SJSA1 (cell line): ENCODE data around the gene PRPF6. TPM values are rescaled to one million over a fixed set of nuclear protein-coding genes. Genes with fewer than 3 reads are reported as not detected.

ENCODE experiments used
- DNase-seq, 2 experiments: peaks; one replicate each; pipeline ENCODE4 v3.0.0-alpha.2; 2015 to 2020; ENCODE audit warnings: low spot score in 2 of 2, low read depth in 1 of 2
- H3K27ac ChIP-seq: fragments of 250-450 bp; sonication (Bioruptor Pico); 2 replicates; pipeline ENCODE4 v1.5.1; 2020; ENCODE audit warnings: mild to moderate bottlenecking, moderate library complexity
- H3K27me3 ChIP-seq: fragments of 250-450 bp; sonication (Bioruptor Pico); replicated peaks from 2 replicates; pipeline ENCODE4 v1.5.1; 2020; ENCODE audit warnings: mild to moderate bottlenecking, moderate library complexity
- H3K36me3 ChIP-seq: fragments of 250-450 bp; sonication (Bioruptor Pico); 2 replicates; pipeline ENCODE4 v1.5.1; 2020; ENCODE audit warnings: mild to moderate bottlenecking
- H3K4me1 ChIP-seq: fragments of 250-450 bp; sonication (Bioruptor Pico); replicated peaks from 2 replicates; pipeline ENCODE4 v1.6.1; 2021; ENCODE audit warnings: mild to moderate bottlenecking
- H3K4me3 ChIP-seq: fragments of 250-450 bp; sonication (Bioruptor Pico); 2 replicates; pipeline ENCODE4 v1.5.1; 2020; ENCODE audit warnings: mild to moderate bottlenecking
- H3K9me3 ChIP-seq: fragments of 250-450 bp; sonication (Bioruptor Pico); replicated peaks from 2 replicates; pipeline ENCODE4 v1.5.1; 2020; ENCODE audit warnings: mild to moderate bottlenecking
- total RNA-seq: library from RNA; depleted of rRNA; stranded (reverse); fragments of >200 nt; shearing (Covaris generic); gene quantifications from 2 replicates; pipeline ENCODE4 v1.2.3, GENCODE V29; 2014; rRNA removed

Gene PRPF6, protein sequence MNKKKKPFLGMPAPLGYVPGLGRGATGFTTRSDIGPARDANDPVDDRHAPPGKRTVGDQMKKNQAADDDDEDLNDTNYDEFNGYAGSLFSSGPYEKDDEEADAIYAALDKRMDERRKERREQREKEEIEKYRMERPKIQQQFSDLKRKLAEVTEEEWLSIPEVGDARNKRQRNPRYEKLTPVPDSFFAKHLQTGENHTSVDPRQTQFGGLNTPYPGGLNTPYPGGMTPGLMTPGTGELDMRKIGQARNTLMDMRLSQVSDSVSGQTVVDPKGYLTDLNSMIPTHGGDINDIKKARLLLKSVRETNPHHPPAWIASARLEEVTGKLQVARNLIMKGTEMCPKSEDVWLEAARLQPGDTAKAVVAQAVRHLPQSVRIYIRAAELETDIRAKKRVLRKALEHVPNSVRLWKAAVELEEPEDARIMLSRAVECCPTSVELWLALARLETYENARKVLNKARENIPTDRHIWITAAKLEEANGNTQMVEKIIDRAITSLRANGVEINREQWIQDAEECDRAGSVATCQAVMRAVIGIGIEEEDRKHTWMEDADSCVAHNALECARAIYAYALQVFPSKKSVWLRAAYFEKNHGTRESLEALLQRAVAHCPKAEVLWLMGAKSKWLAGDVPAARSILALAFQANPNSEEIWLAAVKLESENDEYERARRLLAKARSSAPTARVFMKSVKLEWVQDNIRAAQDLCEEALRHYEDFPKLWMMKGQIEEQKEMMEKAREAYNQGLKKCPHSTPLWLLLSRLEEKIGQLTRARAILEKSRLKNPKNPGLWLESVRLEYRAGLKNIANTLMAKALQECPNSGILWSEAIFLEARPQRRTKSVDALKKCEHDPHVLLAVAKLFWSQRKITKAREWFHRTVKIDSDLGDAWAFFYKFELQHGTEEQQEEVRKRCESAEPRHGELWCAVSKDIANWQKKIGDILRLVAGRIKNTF
- total RNA-seq: 72.1 and 76.6 TPM in 2 replicates

DNA sequence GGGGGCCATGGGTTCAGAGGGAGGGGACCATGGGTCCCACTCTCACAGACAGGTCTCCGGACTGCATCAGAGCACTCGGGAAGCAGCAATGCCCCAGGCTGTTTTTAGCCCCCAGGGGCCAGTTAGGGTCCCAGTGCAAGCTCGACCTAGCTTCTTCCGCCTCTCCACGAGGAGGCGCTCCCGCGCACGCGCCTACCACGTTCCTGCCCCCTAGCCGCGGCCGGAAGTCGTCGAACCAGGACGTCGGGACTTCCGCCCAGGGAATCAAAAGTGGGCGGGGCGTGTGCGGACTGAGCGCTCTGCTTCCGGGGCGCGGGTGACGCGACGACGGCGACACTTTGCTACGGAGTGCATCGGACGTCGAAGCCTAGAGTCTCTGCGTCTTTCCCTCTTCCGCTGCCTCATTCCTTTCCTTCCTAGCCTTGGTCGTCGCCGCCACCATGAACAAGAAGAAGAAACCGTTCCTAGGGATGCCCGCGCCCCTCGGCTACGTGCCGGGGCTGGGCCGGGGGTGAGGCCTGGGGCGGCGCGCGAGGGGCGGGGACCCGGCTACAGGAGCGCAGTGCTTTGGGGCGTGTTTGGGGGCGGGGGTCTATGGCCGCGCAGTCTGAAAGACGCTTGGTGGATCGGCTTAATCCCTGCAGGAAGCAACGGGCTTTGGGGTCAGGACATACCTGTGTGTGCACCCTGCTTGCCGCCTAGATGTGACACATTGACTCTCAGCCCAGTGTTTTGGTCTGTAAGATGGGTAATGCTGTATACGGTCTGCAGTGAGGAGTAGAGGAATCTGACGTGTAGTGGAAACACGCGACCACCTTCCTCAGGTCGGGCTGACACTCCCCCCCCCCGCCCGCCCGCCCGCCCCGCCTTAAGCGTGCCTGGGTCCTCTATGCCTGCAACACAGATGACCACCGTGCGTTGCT is at the start of gene PRPF6:
Gene PRPF6 (plus strand): TSS at position 327 of the 923 bp plus-strand sequence. CDS start 114 bp downstream, at position 441.
- Histone ChIP-seq H3K4me1 (peaks cover 35% of the 10 kb centered on the region), H3K36me3 (peaks cover 33% of the 10 kb centered on the region), H3K27me3 (peaks cover 6% of the 10 kb centered on the region; the same call in 1 of the 2 replicates), H3K27ac (0 out of 2 replicates have a peak within 1 kb of the TSS, but pooled peaks have one; percentile 3), H3K4me3 (peak within 1 kb of the TSS; percentile 61), H3K9me3 (no peaks in the 10 kb centered on the region)
- DNase-seq: peak; percentile 86 to 96

DNA sequence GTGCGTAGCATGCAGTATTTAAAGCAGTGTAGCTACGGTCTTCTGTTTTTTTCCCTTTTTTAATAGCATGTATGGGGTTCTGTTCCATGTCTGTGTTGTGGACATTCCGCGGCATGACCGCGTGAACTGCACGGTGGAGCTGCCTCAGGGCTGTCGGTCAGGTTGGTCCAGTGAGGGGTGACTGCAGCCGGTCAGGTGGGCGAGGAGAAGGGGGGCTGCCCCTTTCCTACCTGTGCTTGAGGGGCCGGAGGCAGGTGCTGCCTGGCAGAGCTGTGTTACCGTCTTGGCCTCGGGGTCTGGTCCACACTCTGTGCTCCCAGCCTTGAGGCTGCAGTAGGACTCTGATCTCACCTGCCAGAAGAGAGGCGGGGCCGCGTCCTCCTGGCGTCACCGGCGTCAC is 49.2 kb upstream of the PRPF6 start:
- Histone ChIP-seq H3K9me3 (no peaks in the 10 kb centered on the region), H3K36me3 (peaks cover 79% of the 10 kb centered on the region), H3K27me3 (no peaks in the 10 kb centered on the region), H3K4me3 (no peak overlapping the region), H3K27ac (no peak overlapping the region), H3K4me1 (peaks cover 6% of the 10 kb centered on the region)
- DNase-seq: no peak

DNA sequence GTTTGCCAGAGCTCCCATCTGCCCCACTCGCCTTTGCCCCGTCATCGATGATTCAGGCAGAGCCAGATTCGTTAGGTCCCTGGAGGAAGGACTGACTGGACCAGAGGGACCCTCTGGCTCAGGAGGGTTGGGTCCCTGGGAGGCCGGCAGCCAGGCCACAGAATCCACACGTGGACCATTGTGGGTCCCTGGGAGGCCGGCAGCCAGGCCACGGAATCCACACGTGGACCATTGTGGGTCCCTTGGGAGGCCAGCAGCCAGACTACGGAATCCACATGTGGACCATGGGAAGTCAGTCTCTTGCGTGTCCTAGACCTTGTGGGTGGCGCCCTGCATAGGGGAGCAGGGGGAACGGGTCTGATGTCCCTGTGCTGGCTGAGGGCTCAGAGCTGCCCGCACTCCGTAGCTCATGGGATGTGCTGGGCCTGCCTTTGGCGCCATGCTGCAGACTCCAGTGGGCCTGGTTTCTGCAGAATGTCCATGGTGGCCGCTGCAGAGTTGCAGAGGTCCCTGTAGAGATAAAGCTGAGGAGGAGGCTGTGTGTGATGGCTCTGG is 48.2 kb upstream of the PRPF6 start:
- no peak for DNase-seq
- Histone ChIP-seq H3K36me3 (peaks cover 77% of the 10 kb centered on the region), H3K4me1 (no peaks in the 10 kb centered on the region), H3K27ac (no peak overlapping the region), H3K27me3 (no peaks in the 10 kb centered on the region), H3K9me3 (no peaks in the 10 kb centered on the region), H3K4me3 (no peak overlapping the region)

DNA sequence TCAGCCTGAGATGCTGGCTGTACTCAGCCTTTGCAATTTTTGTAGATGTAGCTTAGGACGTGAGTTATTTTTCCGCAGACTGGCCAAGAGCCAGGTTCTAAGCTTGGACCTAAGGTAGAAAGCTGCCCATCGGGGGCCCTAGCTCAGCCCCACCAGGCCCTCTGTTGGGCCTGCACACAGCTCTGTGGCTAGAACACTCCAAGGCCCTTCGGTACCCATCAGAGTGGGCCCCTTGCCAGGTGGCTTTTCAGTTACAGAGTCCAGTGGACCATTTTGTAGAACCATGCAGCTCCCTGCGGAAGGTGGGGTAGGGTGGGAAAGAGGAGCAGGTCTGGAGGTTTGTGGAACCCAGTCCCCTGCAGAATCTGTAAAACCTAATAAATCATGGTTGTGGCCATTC is 47.3 kb upstream of the PRPF6 start:
- no peak for DNase-seq
- no peaks in the 10 kb centered on the region for H3K4me1 ChIP-seq
- no peak overlapping the region for H3K27ac ChIP-seq
- H3K9me3 ChIP-seq: no peaks in the 10 kb centered on the region
- no peak overlapping the region for H3K4me3 ChIP-seq
- H3K27me3 ChIP-seq: no peaks in the 10 kb centered on the region
- H3K36me3 ChIP-seq: peaks cover 70% of the 10 kb centered on the region

DNA sequence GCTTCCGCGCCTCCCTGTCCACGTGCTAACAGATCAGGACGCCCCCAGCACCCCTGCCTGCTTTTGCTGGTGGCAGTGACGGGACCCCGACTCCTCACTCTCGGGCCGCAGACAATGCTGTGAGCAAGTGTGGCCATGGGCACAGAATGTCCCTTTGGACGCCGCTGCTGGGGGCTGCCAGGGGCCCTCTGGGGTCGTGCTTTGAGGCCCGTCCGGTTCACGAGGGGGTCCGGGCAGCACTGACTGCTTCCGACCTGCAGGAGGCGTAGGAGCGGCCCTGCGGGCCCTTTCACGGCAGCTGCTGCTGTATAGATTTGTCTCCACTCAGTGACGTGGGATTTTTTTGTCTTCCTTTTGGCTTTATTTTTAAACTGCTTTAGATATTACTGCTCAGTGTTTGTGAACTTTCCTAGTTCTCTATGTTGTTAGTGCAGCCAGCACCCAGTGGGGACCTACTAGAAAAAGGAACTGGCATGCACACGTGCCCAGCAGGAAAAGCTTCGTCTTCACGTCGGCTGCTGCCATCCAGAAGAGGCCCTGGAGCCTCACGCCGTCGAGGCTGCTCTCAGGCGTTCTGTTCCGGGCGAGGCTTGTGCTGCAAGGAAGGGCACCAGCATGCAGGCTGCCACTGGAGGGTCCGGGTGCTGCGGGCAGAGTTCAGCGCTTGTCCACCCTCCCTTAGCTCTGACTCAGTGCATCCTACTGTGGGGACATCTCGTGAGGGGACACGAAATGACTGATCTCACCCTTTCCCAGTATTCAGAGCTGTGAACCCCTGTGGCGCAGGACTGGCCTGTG is 46.5 kb upstream of the PRPF6 start:
- DNase-seq: no peak
- Histone ChIP-seq H3K27me3 (no peaks in the 10 kb centered on the region), H3K27ac (no peak overlapping the region), H3K36me3 (peaks cover 71% of the 10 kb centered on the region), H3K4me3 (no peak overlapping the region), H3K4me1 (no peaks in the 10 kb centered on the region), H3K9me3 (no peaks in the 10 kb centered on the region)

DNA sequence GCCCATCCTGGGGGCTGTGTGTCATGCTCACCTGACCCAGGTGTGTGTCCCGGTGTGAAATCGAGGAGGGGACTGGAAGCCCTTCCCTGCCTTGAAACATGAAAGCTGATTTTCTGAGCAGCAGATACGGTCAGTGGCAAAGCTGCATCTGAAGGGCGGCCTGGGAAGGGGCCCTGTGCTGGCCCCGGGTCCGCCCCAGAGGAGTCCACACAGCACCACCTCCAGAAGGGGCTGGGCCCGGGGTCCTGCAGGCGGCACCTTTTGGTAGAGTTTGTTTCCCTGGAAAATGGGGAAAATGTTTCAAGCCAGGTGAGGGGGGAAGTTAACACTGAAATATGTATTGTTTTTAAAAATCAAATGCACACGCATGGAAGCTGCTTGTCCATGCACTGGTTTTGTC is 45.5 kb upstream of the PRPF6 start:
- Histone ChIP-seq H3K27me3 (no peaks in the 10 kb centered on the region), H3K4me3 (no peak overlapping the region), H3K27ac (no peak overlapping the region), H3K9me3 (no peaks in the 10 kb centered on the region), H3K36me3 (peaks cover 70% of the 10 kb centered on the region), H3K4me1 (no peaks in the 10 kb centered on the region)
- no peak for DNase-seq

DNA sequence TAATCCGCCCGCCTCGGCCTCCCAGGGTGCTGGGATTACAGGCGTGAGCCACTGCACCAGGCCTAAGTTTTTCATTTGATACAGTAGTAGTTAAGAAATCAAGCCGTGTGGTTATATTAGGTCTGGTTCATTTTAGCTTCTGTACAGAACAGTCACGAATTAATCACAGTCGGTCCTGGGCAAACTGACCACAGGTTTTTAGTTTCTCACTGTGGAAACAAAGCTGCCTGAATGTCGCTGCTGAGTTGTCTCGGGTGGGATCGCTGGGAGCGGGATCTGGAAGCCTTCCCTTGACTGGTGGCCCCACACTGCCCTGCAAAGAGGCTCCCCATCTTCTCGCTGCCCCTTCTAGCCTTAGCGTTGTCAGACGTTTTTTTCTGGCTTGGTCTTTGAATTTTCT is 43.3 kb upstream of the PRPF6 start:
- Histone ChIP-seq H3K27me3 (no peaks in the 10 kb centered on the region), H3K4me3 (no peak overlapping the region), H3K4me1 (no peaks in the 10 kb centered on the region), H3K9me3 (no peaks in the 10 kb centered on the region), H3K27ac (no peak overlapping the region), H3K36me3 (peaks cover 64% of the 10 kb centered on the region)
- no peak for DNase-seq

DNA sequence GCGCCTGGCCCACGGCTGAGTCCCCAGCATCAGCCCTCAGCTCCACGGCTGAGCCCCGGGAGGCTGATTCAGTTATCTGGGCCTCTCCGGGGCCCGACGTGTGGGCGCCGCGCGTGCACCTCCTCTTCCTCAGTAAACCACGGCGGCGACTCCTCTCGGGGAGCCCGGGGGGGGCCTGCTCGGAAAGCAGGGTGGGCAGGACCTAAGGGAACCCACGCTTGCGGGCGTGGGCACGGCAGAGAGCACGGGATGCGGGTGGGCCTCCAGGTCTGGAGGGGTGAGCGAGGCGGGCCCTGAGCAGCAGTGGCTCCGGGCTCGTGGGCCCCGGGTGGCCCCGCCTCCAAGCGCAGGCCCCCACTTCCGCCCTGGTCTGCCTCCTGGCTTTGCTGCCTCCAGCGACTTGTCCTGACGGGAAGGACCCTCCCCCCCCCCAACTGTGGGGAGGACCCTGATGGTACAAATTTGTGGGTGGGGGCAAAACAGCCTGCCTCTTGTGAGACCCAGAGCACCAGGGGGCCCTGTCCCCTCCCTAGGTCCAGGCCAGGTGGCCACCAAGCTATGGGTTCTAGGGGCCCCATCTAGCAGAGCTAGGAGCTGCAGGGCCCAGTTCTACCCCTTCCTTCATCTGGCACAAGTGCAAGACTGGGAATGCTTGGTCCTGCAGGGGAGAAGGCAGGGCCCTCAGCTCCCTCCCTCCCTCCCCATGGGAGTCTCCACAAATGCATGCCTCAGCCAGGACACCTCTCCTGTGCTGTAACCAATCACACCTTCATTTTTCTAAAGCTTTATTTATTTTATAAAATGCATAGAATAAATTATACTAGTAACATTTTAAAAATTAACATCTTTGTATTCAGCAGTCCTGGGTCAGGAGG is 41.6 kb upstream of the PRPF6 start:
- no peak overlapping the region for H3K4me3 ChIP-seq
- H3K36me3 ChIP-seq: peaks cover 72% of the 10 kb centered on the region
- no peak overlapping the region for H3K27ac ChIP-seq

DNA sequence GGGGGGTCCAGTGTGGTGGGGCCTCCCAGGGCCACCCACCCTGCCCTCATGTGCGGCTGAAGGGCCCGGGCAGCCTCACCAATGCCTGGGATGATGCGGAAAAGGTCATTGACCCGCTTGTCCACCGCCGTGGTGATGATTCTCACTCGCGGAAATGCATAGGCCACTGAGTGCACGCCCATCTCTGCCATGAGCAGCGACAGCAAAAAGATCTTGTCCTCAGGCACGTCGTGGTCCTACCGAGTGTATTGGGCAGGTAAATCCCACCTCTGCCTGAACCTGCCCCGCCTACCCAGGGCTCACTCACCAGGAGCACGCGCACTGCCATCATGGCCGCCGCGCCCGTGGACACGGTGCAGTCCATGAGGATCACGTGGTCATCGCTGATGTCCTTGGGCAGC is 40.9 kb upstream of the PRPF6 start:
- H3K4me1 ChIP-seq: no peaks in the 10 kb centered on the region
- H3K27me3 ChIP-seq: no peaks in the 10 kb centered on the region
- DNase-seq: no peak
- no peak overlapping the region for H3K4me3 ChIP-seq
- no peaks in the 10 kb centered on the region for H3K9me3 ChIP-seq
- no peak overlapping the region for H3K27ac ChIP-seq
- peaks cover 72% of the 10 kb centered on the region for H3K36me3 ChIP-seq

More for the DNA sequence above, 41.6 kb upstream of the PRPF6 start:
- Histone ChIP-seq H3K4me1 (no peaks in the 10 kb centered on the region), H3K27me3 (no peaks in the 10 kb centered on the region), H3K9me3 (no peaks in the 10 kb centered on the region)
- no peak for DNase-seq

DNA sequence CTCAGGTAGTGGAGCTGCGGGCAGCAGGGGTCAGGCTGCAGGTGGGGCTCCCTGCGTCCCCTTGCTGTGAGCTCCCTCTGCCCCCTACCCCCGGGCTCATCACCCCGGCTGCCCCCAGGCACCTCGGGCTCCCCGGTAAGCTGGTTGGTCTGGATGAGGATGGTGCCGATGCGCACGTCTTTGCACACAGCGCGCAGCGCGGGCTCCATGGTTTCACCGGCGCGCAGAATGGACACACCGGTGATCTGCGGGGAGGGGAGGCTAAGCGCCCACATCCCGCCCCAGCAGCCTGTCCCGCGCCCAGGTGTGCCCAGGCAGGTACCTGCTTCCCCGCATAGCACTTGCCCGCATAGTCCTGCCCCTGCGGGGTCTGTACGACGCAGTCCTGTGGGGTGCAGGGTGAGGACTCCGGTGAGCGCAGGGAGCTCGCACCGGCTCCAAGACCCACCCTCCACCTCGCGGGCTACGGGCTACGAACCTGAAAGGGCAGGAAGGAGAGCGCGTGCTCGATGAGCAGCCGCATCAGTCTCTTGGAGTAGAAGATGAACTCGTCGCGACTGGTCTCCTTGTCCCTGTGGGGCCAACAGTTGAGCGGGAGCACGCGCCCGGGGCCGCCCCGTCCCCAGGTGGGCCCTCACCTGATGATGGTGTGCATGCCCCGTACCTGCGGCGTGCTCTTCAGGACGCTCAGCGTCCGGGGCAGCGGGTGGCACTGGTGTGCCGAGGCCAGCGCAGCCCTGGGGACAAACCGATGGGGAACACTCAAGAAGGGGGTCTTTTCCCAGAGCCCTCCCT is 40.3 kb upstream of the PRPF6 start:
- no peak for DNase-seq
- Histone ChIP-seq H3K27me3 (no peaks in the 10 kb centered on the region), H3K27ac (no peak overlapping the region), H3K4me1 (no peaks in the 10 kb centered on the region), H3K9me3 (no peaks in the 10 kb centered on the region), H3K4me3 (no peak overlapping the region), H3K36me3 (peaks cover 72% of the 10 kb centered on the region)
